ENCODE data around the gene OR2F2.

Gene OR2F2

DNA sequence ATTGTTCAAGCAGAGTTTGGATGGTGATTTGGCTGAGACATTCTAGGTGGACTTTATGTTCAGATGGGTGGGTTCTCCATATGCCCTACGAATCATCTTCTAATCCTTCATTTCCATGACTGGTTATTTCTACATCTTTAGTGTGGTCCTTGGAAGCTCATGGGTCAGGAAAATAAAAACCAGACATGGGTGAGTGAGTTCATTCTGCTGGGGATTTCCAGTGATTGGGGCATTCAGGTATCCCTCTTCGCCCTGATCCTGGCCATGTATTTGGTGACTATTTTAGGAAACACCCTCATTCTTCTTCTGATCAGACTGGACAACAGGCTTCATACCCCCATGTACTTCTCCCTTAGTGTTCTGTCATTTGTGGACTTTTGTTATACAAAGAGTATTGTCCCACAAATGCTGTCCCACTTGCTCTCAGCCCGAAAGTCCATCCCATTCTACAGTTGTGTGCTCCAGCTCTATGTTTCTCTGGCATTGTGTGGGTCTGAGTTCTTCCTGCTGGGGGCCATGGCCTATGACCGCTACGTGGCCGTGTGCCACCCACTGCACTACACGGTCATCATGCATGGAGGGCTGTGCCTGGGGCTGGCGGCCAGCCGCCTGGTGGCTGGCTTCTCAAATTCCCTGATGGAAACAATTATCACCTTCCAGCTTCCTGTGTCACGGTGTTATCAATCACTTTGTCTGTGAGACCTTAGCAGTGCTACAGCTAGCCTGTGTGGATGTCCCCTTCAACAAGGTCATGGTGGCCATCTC, 45.9 kb downstream of the OR2F2 start:
- no peak for DNase-seq

DNA sequence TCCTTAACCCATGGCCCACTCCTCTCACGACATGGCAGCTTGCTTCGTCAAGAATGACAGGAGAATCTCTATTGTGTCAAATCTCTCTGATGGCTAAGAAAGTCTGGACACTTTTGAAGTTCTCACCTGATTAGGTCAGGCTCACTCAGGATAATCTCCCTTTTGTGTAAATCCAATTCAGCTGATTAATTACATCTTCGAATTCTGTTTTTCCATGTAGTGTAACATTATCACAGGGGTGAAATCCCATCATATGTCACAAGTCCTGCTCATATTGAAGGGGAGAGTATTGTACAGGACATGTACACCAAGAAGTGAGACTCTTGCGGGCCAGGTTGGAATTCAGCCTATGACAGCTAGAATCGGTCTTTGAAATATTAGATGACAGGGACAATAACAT, 48.9 kb downstream of the OR2F2 start:
- no peak for DNase-seq

Measured in stimulated activated CD4-positive, alpha-beta T cell treated with anti-CD3 and anti-CD28 coated beads, Interleukin-15, amount 100 ng/mL, for 24 hours (primary cell).